Ovary (tissue), 9 donors: ENCODE measurements around the gene DENND1B. TPM values are rescaled to one million over a fixed set of nuclear protein-coding genes. Genes with fewer than 3 reads are reported as not detected.

ENCODE experiments used
- DNase-seq, 5 donors: peaks; one replicate each; pipeline ENCODE4 v3.0.0-alpha.2; 2019 to 2020
- H3K27ac ChIP-seq, 2 donors: fragments of 200-600 bp; one replicate each; pipeline versions ENCODE4 v1.5.1 to v1.8.0; 2019 to 2022
- H3K27me3 ChIP-seq: fragments of 200-600 bp; one replicate; pipeline ENCODE4 v1.8.0; 2022
- H3K36me3 ChIP-seq: fragments of 200-600 bp; sonication (generic); one replicate; pipeline ENCODE4 v1.5.1; 2019
- H3K4me1 ChIP-seq: one replicate; pipeline ENCODE4 v1.8.1; 2013; ENCODE audit warnings: mild to moderate bottlenecking, moderate library complexity; ENCODE audit not compliant: insufficient read depth
- H3K4me3 ChIP-seq: fragments of 200-600 bp; sonication (generic); one replicate; pipeline ENCODE4 v1.5.1; 2017
- H3K9me3 ChIP-seq, 2 donors: fragments of 200-600 bp in 1 of 2; sonication (generic) in 1 of 2; one replicate each; pipeline versions ENCODE4 v1.5.1 to v1.8.1; 2013 to 2019; ENCODE audit warnings: mild to moderate bottlenecking in 1 of 2, moderate library complexity in 1 of 2
- EP300 ChIP-seq: sonication (generic); formaldehyde crosslinking; IDR thresholded peaks from one replicate; pipeline ENCODE4 v1.6.1; 2017; ENCODE audit warnings: antibody characterized with exemption
- POLR2A ChIP-seq: fragments of 450-650 bp; IDR thresholded peaks from one replicate; pipeline ENCODE4 v1.6.1; 2017; ENCODE audit warnings: antibody characterized with exemption, mild to moderate bottlenecking, moderate library complexity
- WGBS, 3 donors: extraction: QIAGEN DNeasy Blood & Tissue Kit in 1 of 3; methylation state at CpG; one replicate each; pipeline versions ENCODE4 v1.1.5 to v1.1.7; 2013 to 2017; 5-methylcytosine and 5-hydroxymethylcytosine counted together
- intact Hi-C, 4 donors: fragments of 100-400 bp; cut with DNase I; formaldehyde crosslinking; loops; one replicate each; pipeline versions ENCODE4 v1.11.0 to v1.15.1; 2022 to 2023
- polyA plus RNA-seq, 2 donors: library from polyadenylated mRNA; stranded (reverse); fragments of 200-250 nt in 1 of 2; fragments of 350-450 nt in 1 of 2; fragmentation: Illumina TruSeq in 1 of 2; extraction: RNeasy Lipid Tissue Mini Kit (QIAGEN cat#74804) in 1 of 2; gene quantifications; one replicate each; pipeline ENCODE4 v1.2.3, GENCODE V29; 2013 to 2014
- total RNA-seq, 7 donors: library from RNA; depleted of rRNA in 2 of 7; stranded (reverse); fragments of >200 nt in 2 of 7; fragmentation: NEBNext Ultra II Directional in 3 of 7; extraction: Animal tissue kit (Norgen Biotek cat#: 25700) in 3 of 7; gene quantifications; one replicate each; pipeline versions ENCODE4 v1.1.0 to v1.2.4, GENCODE V29; 2016 to 2023
- TF ChIP-seq, protein P1 (sequence below), 3 donors: fragments of 450-650 bp in 2 of 3; fragments of 200-600 bp in 1 of 3; IDR thresholded peaks; one replicate each; pipeline versions ENCODE4 v1.5.1 to v1.8.0; 2016 to 2022; ENCODE audit warnings: antibody characterized with exemption in 3 of 3, mild to moderate bottlenecking in 1 of 3
- donor health status: DM: no; HTN: no; CAD: no; lungs with moderate emphysema.
- donor health status: DM: no; HTN: no; CAD: no.
- donor health status: Bipolar disorder and iron deficiency.
- donor health status: DM: yes; HTN: yes; CAD: no.
- donor health status: DM: no; HTN: no; CAD: no.
- donor health status: DM: yes; HTN: yes; CAD: no.

Gene DENND1B
- total and polyA plus RNA-seq, 9 donors: 2.9 to 20.6 (median 14.1) TPM

DNA sequence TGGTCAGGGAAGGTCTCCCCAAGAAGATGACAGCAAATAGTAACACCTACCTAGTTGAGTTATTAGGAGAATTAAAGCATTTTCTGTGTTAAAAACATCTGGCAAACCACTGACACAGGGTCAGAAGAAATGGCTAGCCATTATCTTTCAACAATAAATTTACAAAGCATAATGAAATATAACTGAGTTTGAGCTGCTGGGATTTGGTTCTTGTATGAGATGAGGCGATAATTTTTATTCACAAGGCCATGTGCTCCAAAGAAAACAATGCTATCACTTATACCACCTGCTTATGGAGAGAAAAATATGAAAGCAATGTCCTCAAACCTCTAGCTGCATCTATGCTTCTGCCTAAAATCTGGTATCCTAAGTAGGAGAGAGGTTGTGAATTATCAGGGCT lies 304.9 kb downstream of the DENND1B start:
- no peak overlapping the region for H3K4me3 ChIP-seq
- intact Hi-C loops: no loop called here
- H3K27me3 ChIP-seq: no peaks in the 10 kb centered on the region
- H3K36me3 ChIP-seq: no peaks in the 10 kb centered on the region
- peaks cover 17% of the 10 kb centered on the region for H3K4me1 ChIP-seq
- TF ChIP-seq POLR2A (no peak), EP300 (no peak)
- TF ChIP-seq, protein P1, sequence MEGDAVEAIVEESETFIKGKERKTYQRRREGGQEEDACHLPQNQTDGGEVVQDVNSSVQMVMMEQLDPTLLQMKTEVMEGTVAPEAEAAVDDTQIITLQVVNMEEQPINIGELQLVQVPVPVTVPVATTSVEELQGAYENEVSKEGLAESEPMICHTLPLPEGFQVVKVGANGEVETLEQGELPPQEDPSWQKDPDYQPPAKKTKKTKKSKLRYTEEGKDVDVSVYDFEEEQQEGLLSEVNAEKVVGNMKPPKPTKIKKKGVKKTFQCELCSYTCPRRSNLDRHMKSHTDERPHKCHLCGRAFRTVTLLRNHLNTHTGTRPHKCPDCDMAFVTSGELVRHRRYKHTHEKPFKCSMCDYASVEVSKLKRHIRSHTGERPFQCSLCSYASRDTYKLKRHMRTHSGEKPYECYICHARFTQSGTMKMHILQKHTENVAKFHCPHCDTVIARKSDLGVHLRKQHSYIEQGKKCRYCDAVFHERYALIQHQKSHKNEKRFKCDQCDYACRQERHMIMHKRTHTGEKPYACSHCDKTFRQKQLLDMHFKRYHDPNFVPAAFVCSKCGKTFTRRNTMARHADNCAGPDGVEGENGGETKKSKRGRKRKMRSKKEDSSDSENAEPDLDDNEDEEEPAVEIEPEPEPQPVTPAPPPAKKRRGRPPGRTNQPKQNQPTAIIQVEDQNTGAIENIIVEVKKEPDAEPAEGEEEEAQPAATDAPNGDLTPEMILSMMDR (IDR thresholded peaks at IDR 0.05): no peak
- 24 to 26% (median 24%) methylated on average over 1 of the region's 1 CpG for WGBS, 3 donors
- H3K9me3 ChIP-seq: no peaks in the 10 kb centered on the region
- no peak for DNase-seq
- peak overlapping the region in 1 of 2 donors; percentile 26 for H3K27ac ChIP-seq

DNA sequence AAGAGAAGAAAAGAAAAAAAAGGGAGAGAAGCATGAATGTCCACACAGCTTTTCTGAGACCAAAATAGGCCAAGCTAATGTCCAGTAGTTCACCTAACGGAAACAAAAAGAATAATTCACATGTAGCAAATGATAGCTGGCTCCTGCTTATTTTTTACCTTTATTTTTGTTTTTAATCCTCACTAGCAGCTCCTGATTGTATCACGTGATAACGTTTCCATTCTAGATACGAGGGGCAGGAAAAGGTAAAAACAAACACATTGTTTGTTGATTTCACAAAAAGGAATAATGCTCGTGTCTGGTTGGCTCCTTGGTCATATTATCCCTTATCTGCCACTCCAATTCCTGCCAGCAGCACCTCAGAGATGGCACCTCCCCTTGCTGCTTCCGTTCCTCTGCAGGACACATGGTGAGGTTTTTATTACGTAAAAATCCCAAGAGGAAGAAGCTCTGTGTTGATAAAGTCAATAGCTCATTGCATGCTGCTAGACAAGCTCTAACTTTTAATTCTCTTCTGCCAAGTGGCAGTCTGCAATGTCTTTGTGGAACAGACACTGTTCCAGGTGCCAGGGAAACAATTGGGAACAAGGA lies 305.6 kb downstream of the DENND1B start:
- no peak for TF ChIP-seq POLR2A
- no peak for TF ChIP-seq EP300
- TF ChIP-seq, protein P1 (IDR thresholded peaks at IDR 0.05): no peak
- intact Hi-C loops: loop anchor here in 1 of 4 donors (5.0 kb wide), 1 partner anchor 342 kb away; no protein-coding TSS in a partner anchor
- H3K27me3 ChIP-seq: no peaks in the 10 kb centered on the region
- DNase-seq: no peak
- no peaks in the 10 kb centered on the region for H3K9me3 ChIP-seq
- H3K36me3 ChIP-seq: no peaks in the 10 kb centered on the region
- H3K4me1 ChIP-seq: peaks cover 17% of the 10 kb centered on the region
- 57 to 64% (median 60%) methylated on average over 7 of the region's 7 CpGs for WGBS, 3 donors
- no peak overlapping the region for H3K4me3 ChIP-seq
- H3K27ac ChIP-seq: no peak overlapping the region

DNA sequence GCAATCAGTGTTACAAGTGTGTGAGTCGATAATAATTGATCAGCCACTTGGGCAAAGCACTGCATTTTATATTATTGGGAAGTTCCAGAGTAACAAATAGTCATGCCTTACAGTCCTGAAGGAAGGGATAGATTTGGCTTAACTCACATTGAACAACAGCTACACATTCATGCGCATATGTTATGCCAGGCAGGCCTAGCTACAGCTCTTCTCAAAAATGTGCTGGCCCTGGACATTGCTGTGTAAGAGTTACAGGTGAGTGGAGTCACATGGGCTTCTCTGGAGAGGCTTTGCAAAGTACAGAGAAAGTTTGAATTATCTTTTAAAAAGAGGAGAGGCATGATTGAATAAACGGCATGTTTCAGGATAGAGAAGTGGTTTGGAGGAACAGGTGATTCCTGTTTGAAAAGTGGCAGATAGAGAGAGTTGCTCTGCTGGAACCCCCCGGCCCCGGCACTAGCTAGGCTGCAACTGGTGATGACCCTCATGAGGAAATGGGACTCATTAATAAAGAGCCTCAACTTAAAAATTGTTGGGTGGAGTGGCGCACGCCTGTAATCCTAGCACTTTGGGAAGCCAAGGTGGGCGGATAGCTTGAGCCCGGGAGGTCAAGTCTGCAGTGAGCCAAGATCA lies 306.6 kb downstream of the DENND1B start:
- TF ChIP-seq POLR2A: no peak
- intact Hi-C loops: loop anchor here in 1 of 4 donors (5.0 kb wide), 1 partner anchor 341 kb away; no protein-coding TSS in a partner anchor
- no peak for DNase-seq

DNA sequence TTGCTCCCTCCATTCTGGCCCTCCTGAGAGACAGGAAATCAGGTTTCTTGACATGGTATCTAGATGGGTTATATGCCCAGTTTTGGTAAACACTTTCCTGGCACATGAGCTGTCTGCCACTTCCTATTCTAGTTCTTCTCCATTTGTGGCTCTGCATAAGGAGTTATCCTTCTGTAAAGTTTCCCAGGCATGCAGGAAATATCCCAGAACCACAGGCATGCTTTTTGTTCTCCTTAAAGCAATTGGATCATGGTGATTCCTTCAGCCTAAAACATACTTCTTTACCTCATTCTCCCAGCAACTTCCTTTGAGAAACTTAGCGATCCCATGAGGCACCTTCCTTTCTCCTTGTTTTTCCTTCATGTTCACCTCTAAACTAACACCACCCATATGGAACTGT lies 307.4 kb downstream of the DENND1B start:
- no peaks in the 10 kb centered on the region for H3K27me3 ChIP-seq
- intact Hi-C loops: loop anchor here in 1 of 4 donors (5.0 kb wide), 1 partner anchor 341 kb away; no protein-coding TSS in a partner anchor
- H3K4me3 ChIP-seq: no peak overlapping the region
- H3K36me3 ChIP-seq: no peaks in the 10 kb centered on the region
- H3K9me3 ChIP-seq: no peaks in the 10 kb centered on the region
- H3K27ac ChIP-seq: no peak overlapping the region
- H3K4me1 ChIP-seq: peaks cover 18% of the 10 kb centered on the region
- TF ChIP-seq EP300 (no peak), POLR2A (no peak)
- TF ChIP-seq, protein P1 (IDR thresholded peaks at IDR 0.05): no peak
- DNase-seq: no peak
- 88 to 95% (median 89%) methylated on average over 1 of the region's 1 CpG for WGBS, 3 donors

More for the DNA sequence above, 306.6 kb downstream of the DENND1B start:
- no peaks in the 10 kb centered on the region for H3K9me3 ChIP-seq
- peaks cover 17% of the 10 kb centered on the region for H3K4me1 ChIP-seq
- H3K27ac ChIP-seq: no peak overlapping the region
- no peaks in the 10 kb centered on the region for H3K27me3 ChIP-seq
- no peaks in the 10 kb centered on the region for H3K36me3 ChIP-seq
- H3K4me3 ChIP-seq: no peak overlapping the region
- WGBS, 3 donors: 94 to 97% (median 96%) methylated on average over 9 of the region's 9 CpGs

DNA sequence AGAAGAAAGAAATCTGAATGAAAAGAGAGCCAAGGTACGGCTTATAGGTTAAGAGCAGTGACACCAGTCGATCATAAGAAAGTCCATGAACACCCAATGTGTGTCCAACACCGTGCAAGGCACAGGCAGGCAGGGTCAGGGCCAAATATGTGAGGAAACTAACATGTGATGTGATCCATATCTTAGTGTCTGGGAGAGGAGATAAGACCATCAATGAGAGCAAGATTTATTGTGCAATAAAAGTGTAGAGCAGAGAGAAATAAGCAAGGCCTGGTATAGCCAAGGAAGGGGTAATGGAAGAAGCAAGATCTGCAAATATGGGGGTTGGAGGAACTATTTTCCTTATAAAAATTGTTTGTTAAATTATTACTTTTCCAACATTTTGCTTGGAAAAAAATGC lies 308.5 kb downstream of the DENND1B start:
- intact Hi-C loops: loop anchor here in 1 of 4 donors (5.0 kb wide), 1 partner anchor 340 kb away; no protein-coding TSS in a partner anchor
- TF ChIP-seq POLR2A: no peak
- TF ChIP-seq, protein P1 (IDR thresholded peaks at IDR 0.05): no peak
- TF ChIP-seq EP300: no peak
- DNase-seq: no peak
- WGBS, 3 donors: 63 to 84% (median 79%) methylated on average over 3 of the region's 3 CpGs
- Histone ChIP-seq H3K9me3 (no peaks in the 10 kb centered on the region), H3K36me3 (no peaks in the 10 kb centered on the region), H3K4me1 (peaks cover 16% of the 10 kb centered on the region), H3K27ac (no peak overlapping the region), H3K27me3 (no peaks in the 10 kb centered on the region), H3K4me3 (no peak overlapping the region)
